Measurements from ENCODE around the gene PRKN. TPM values are rescaled to one million over a fixed set of nuclear protein-coding genes. Genes with fewer than 3 reads are reported as not detected.

Gene PRKN
- total and polyA plus RNA-seq, 2 donors (not counting 1 experiment from before 2014, with no cell fraction given) = 0.43 to 4.6 TPM

DNA sequence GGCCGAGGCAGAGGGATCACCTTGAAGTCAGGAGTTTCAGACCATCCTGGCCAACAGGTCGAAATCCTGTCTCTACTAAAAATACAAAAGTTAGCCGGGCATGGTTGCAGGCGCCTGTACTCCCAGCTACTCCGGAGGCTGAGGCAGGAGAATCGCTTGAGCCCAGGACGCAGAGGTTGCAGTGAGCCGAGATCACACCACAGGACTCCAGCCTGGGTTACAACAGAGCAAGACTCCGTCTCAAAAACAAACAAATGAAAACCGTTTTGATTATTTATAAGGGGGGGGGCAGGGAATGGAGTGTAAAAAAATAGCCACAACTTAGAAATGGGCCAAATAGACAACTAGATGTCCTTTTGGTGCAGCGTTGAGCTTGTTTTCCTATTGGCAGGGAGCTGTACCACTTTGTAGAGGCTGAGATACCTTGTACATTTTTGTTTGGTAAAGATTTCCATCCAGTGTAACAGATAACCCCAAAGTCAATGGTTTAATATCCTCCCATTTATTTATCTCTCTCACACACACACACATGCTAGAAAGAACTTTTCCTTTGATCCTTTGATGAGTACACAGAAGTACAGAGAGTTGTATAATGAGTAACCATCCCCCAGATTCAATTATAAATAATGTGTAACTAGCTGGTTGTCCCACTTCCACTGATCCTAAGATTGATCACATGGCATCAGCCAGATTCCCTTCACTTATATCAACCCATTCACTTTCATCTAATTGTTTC, 477.5 kb downstream of the PRKN start:
- no peak overlapping the region for H3K9ac ChIP-seq (ENCODE audit: insufficient read depth, low read length)
- H3K36me3 ChIP-seq (ENCODE audit: control insufficient read depth, insufficient read depth, low read length) = no peaks in the 10 kb centered on the region
- no peak for DNase-seq (ENCODE audit: low read depth in 2 of 2)
- no peak overlapping the region for H2AFZ ChIP-seq (ENCODE audit: low read length)
- H4K20me1 ChIP-seq (ENCODE audit: control insufficient read depth, extremely low read depth, insufficient read depth, low read length) = no peaks in the 10 kb centered on the region
- H3K27me3 ChIP-seq (ENCODE audit: control insufficient read depth, insufficient read depth, low read length) = no peaks in the 10 kb centered on the region
- no peaks in the 10 kb centered on the region for H3K79me2 ChIP-seq (ENCODE audit: control insufficient read depth, insufficient read depth, low read length)
- H3K9me3 ChIP-seq (ENCODE audit: control insufficient read depth, insufficient read depth, low read depth, low read length) = no peaks in the 10 kb centered on the region
- H3K27ac ChIP-seq (ENCODE audit: insufficient read depth, low read length) = no peak overlapping the region
- no peak overlapping the region for H3K4me3 ChIP-seq (replicated peaks in 1 of 4; ENCODE audit: control extremely low read depth in 1 of 4, insufficient read depth in 1 of 4, low read depth in 3 of 4, low read length in 4 of 4)
- no peak overlapping the region for H3K4me2 ChIP-seq (ENCODE audit: extremely low read depth, insufficient read depth, low read length)
- TF ChIP-seq CTCF (conservative IDR thresholded peaks at IDR 0.05 in 1 of 2, IDR thresholded peaks at IDR 0.05 in 1 of 2; ENCODE audit: low read depth in 1 of 2, low read length in 2 of 2) (no peak), EZH2 (IDR thresholded peaks at IDR 0.05; ENCODE audit: low read length, missing control alignments) (no peak)
- H3K4me1 ChIP-seq (ENCODE audit: control insufficient read depth, extremely low read depth, insufficient read depth, low read length) = no peaks in the 10 kb centered on the region

GRCh38 chr6:162245830-162246420, 481.6 kb downstream of the PRKN start:
- no peak overlapping the region for H3K27ac ChIP-seq (ENCODE audit: insufficient read depth, low read length)
- H3K4me1 ChIP-seq (ENCODE audit: control insufficient read depth, extremely low read depth, insufficient read depth, low read length) = no peaks in the 10 kb centered on the region
- H3K27me3 ChIP-seq (ENCODE audit: control insufficient read depth, insufficient read depth, low read length) = no peaks in the 10 kb centered on the region
- no peak for TF ChIP-seq CTCF (conservative IDR thresholded peaks at IDR 0.05 in 1 of 2, IDR thresholded peaks at IDR 0.05 in 1 of 2; ENCODE audit: low read depth in 1 of 2, low read length in 2 of 2)
- TF ChIP-seq EZH2 (IDR thresholded peaks at IDR 0.05; ENCODE audit: low read length, missing control alignments) = no peak
- no peak for DNase-seq (ENCODE audit: low read depth in 2 of 2)
- no peak overlapping the region for H3K4me3 ChIP-seq (replicated peaks in 1 of 4; ENCODE audit: control extremely low read depth in 1 of 4, insufficient read depth in 1 of 4, low read depth in 3 of 4, low read length in 4 of 4)
- no peak overlapping the region for H3K9ac ChIP-seq (ENCODE audit: insufficient read depth, low read length)
- H3K79me2 ChIP-seq (ENCODE audit: control insufficient read depth, insufficient read depth, low read length) = no peaks in the 10 kb centered on the region
- no peak overlapping the region for H2AFZ ChIP-seq (ENCODE audit: low read length)
- H3K36me3 ChIP-seq (ENCODE audit: control insufficient read depth, insufficient read depth, low read length) = no peaks in the 10 kb centered on the region
- H3K4me2 ChIP-seq (ENCODE audit: extremely low read depth, insufficient read depth, low read length) = no peak overlapping the region
- H4K20me1 ChIP-seq (ENCODE audit: control insufficient read depth, extremely low read depth, insufficient read depth, low read length) = no peaks in the 10 kb centered on the region
- H3K9me3 ChIP-seq (ENCODE audit: control insufficient read depth, insufficient read depth, low read depth, low read length) = no peaks in the 10 kb centered on the region

DNA sequence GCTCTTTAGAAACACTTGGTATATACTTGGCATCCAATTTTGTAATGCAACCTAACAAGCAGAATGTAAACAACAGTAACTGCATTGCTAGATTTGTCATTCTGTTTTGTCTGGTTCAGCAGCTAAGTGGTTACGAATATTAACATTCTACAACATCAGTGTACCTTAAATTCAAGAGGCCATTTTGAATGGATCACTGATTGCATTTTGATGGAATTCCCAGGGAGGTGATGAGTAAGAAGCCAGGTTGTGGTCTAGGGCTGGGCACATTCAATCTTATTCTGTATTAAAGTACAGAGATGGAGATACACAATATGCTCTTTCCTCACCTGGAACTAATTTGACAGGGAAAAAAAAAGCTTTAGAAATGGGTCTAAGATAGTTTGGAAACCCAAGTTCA, 483.5 kb downstream of the PRKN start:
- H3K4me1 ChIP-seq (ENCODE audit: control insufficient read depth, extremely low read depth, insufficient read depth, low read length) = no peaks in the 10 kb centered on the region
- H3K4me3 ChIP-seq (replicated peaks in 1 of 4; ENCODE audit: control extremely low read depth in 1 of 4, insufficient read depth in 1 of 4, low read depth in 3 of 4, low read length in 4 of 4) = no peak overlapping the region
- H4K20me1 ChIP-seq (ENCODE audit: control insufficient read depth, extremely low read depth, insufficient read depth, low read length) = no peaks in the 10 kb centered on the region
- no peak overlapping the region for H3K27ac ChIP-seq (ENCODE audit: insufficient read depth, low read length)
- H3K9ac ChIP-seq (ENCODE audit: insufficient read depth, low read length) = no peak overlapping the region
- no peaks in the 10 kb centered on the region for H3K36me3 ChIP-seq (ENCODE audit: control insufficient read depth, insufficient read depth, low read length)
- H3K9me3 ChIP-seq (ENCODE audit: control insufficient read depth, insufficient read depth, low read depth, low read length) = no peaks in the 10 kb centered on the region
- no peak for DNase-seq (ENCODE audit: low read depth in 2 of 2)
- no peak for TF ChIP-seq CTCF (conservative IDR thresholded peaks at IDR 0.05 in 1 of 2, IDR thresholded peaks at IDR 0.05 in 1 of 2; ENCODE audit: low read depth in 1 of 2, low read length in 2 of 2)
- no peak for TF ChIP-seq EZH2 (IDR thresholded peaks at IDR 0.05; ENCODE audit: low read length, missing control alignments)
- H3K27me3 ChIP-seq (ENCODE audit: control insufficient read depth, insufficient read depth, low read length) = no peaks in the 10 kb centered on the region
- H2AFZ ChIP-seq (ENCODE audit: low read length) = no peak overlapping the region
- no peak overlapping the region for H3K4me2 ChIP-seq (ENCODE audit: extremely low read depth, insufficient read depth, low read length)
- no peaks in the 10 kb centered on the region for H3K79me2 ChIP-seq (ENCODE audit: control insufficient read depth, insufficient read depth, low read length)

All from fibroblast of lung (primary cell).